Tibial nerve (tissue), 3 donors: ENCODE data around the gene ZNF512B.

Source experiments
- CTCF ChIP-seq, 5 experiments: fragments of 200-600 bp in 3 of 5; fragments of 450-650 bp in 2 of 5; sonication (generic) in 3 of 5; IDR thresholded peaks; one replicate each; pipeline ENCODE4 v1.5.1; 2016 to 2019; ENCODE audit warnings: antibody characterized with exemption in 5 of 5, mild to moderate bottlenecking in 3 of 5, moderate library complexity in 2 of 5
- POLR2A ChIP-seq, 2 donors: fragments of 450-650 bp; IDR thresholded peaks; one replicate each; pipeline ENCODE4 v1.6.1; 2017; ENCODE audit warnings: antibody characterized with exemption in 2 of 2, mild to moderate bottlenecking in 2 of 2, moderate library complexity in 2 of 2

GRCh38 chr20:63930971-63931553, 38.7 kb downstream of the ZNF512B start:
- TF ChIP-seq CTCF (IDR thresholded peaks at IDR 0.05) (no peak), POLR2A (IDR thresholded peaks at IDR 0.05) (no peak)
